ENCODE data around the gene PATE1.

Gene PATE1

GRCh38 chr11:125797641-125798040 is 51.6 kb downstream of the PATE1 start:
- no peak for DNase-seq

Measured in NCI-H1105 treated with DMSO at 0.1 percent for 48 hours (cell line).